Activated naive CD4-positive, alpha-beta T cell treated with anti-CD3 and anti-CD28 coated beads for 36 hours (primary cell): ENCODE results near the gene KRTAP9-4. TPM values are rescaled to one million over a fixed set of nuclear protein-coding genes. Genes with fewer than 3 reads are reported as not detected.
"Not testable (repeated sequence)": the region's sequence is repeated elsewhere in the genome, so short reads cannot be mapped to it uniquely, and the experiment has no call there.

Experiments
- CTCF ChIA-PET: fragments of 350-600 bp; sonication (Branson Sonifier 250); formaldehyde crosslinking; loops from one replicate; lab custom pipeline; 2021; ENCODE audit warnings: antibody characterized with exemption; lab: Charles Lee
- DNase-seq: peaks from one replicate; pipeline ENCODE4 v3.0.0-alpha.2; 2020
- H3K27ac Mint-ChIP-seq: one replicate; pipeline ENCODE4 v1.8.0; 2021; ENCODE audit warnings: mild to moderate bottlenecking, mixed read lengths
- H3K27me3 Mint-ChIP-seq: one replicate; pipeline ENCODE4 v1.8.0; 2021; ENCODE audit warnings: low read depth, mixed read lengths
- H3K36me3 Mint-ChIP-seq: one replicate; pipeline ENCODE4 v1.8.0; 2021; ENCODE audit warnings: low read depth, mixed read lengths
- H3K4me1 Mint-ChIP-seq: one replicate; pipeline ENCODE4 v1.8.0; 2021; ENCODE audit warnings: low read depth, mixed read lengths
- H3K4me3 Mint-ChIP-seq: one replicate; pipeline ENCODE4 v1.8.0; 2021; ENCODE audit warnings: mild to moderate bottlenecking, moderate library complexity, mixed read lengths
- H3K9me3 Mint-ChIP-seq: one replicate; pipeline ENCODE4 v1.8.0; 2021; ENCODE audit warnings: mixed read lengths
- intact Hi-C: fragments of 100-400 bp; cut with micrococcal nuclease; formaldehyde crosslinking; loops from one replicate; pipeline ENCODE4 v1.15.1; 2023
- total RNA-seq, 2 experiments: library from RNA; stranded (reverse); gene quantifications; one replicate each; pipeline ENCODE4 v1.2.3, GENCODE V29; 2021

The KRTAP9-4 gene, protein sequence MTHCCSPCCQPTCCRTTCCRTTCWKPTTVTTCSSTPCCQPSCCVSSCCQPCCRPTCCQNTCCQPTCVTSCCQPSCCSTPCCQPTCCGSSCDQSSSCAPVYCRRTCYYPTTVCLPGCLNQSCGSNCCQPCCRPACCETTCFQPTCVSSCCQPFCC
- total RNA-seq, result not detected

- CTCF ChIA-PET, H3K4me1 Mint-ChIP-seq, H3K27me3 Mint-ChIP-seq, intact Hi-C loops, DNase-seq, H3K36me3 Mint-ChIP-seq, H3K9me3 Mint-ChIP-seq, H3K4me3 Mint-ChIP-seq, H3K27ac Mint-ChIP-seq: not testable (repeated sequence)
Measured at GRCh38 chr17:41249637-41250240, at the start of gene KRTAP9-4. TSS of gene KRTAP9-4 (plus strand) at chr17:41249687. CDS start at chr17:41249721, 34 bp downstream.

DNA sequence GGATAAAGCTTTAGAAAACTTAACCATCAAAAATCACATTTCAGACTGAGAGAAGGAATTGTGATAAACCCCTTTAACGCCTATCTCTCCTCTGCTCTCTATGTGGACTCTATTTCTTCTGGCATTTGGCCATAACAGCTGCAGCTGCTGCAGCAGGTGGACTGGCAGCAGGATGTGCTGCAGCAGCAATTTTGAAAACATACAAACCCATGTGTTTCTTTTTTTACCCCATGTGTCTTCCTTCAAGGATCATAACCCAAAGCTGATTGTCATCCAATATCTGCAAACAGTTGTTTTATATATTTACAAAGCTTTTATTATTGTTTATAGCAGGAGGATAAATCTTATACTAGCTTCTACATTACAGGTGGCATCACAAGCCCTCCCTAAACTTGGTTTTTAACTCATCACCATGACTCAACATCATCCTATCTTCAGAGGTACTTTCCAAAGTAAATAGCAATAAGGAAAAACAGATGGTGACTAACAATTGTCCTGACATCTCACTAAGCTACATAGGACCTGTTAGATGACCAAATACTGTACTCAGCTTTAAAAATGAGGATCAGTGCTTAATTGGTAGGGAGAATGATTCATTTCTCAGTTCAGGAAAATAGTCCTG lies 37.5 kb upstream of the KRTAP9-4 start:
- H3K4me1 Mint-ChIP-seq, result peaks cover 2% of the 10 kb centered on the region
- no peak overlapping the region for H3K4me3 Mint-ChIP-seq
- DNase-seq, result no peak
- H3K36me3 Mint-ChIP-seq, result no peaks in the 10 kb centered on the region
- no peak overlapping the region for H3K27ac Mint-ChIP-seq
- intact Hi-C loops, result no loop called here
- H3K9me3 Mint-ChIP-seq, result no peaks in the 10 kb centered on the region
- CTCF ChIA-PET, result interaction anchor here (0.6 kb wide), 2 partner anchors 79 to 489 kb away, joined by 3 to 4 read pairs; no protein-coding TSS in a partner anchor
- H3K27me3 Mint-ChIP-seq, result no peaks in the 10 kb centered on the region

- Mint-ChIP-seq H3K27me3 (no peaks in the 10 kb centered on the region), H3K4me3 (no peak overlapping the region), H3K4me1 (peaks cover 2% of the 10 kb centered on the region), H3K9me3 (no peaks in the 10 kb centered on the region), H3K27ac (no peak overlapping the region), H3K36me3 (no peaks in the 10 kb centered on the region)
- CTCF ChIA-PET, result interaction anchor here (0.6 kb wide), 1 partner anchor 490 kb away, joined by 3 read pairs; no protein-coding TSS in a partner anchor
- no peak for DNase-seq
- intact Hi-C loops, result no loop called here
Measured at GRCh38 chr17:41212524-41213169, 36.8 kb upstream of the KRTAP9-4 start.

- H3K36me3 Mint-ChIP-seq, result peaks cover 1% of the 10 kb centered on the region
- H3K4me1 Mint-ChIP-seq, result peaks cover 2% of the 10 kb centered on the region
- H3K4me3 Mint-ChIP-seq, result no peak overlapping the region
- H3K27me3 Mint-ChIP-seq, result no peaks in the 10 kb centered on the region
- intact Hi-C loops, result no loop called here
- no peak overlapping the region for H3K27ac Mint-ChIP-seq
- no peak for DNase-seq
- CTCF ChIA-PET, result no interaction called here
- H3K9me3 Mint-ChIP-seq, result peaks cover 5% of the 10 kb centered on the region
Measured at GRCh38 chr17:41215681-41216080, 33.8 kb upstream of the KRTAP9-4 start.

DNA sequence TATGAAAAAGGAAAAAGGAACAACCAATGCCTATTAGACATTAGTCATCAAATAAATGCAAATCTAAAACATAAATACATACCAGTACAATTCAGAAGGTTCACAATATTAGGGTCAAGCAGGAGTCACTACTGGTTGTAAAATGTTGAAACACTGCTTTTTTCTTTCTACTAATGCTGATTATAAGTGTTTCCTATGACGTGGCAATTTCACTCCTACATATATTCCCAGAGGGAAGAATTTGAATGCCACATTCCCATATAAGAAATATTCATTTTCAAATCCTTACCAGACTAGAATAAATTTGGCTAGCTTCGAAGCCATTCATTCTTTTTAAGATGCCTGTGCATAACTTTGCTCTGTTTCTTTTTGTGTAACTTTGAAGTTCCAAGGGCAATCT lies 25.7 kb upstream of the KRTAP9-4 start:
- intact Hi-C loops, result no loop called here
- Mint-ChIP-seq H3K27ac (no peak overlapping the region), H3K36me3 (peaks cover 1% of the 10 kb centered on the region), H3K27me3 (no peaks in the 10 kb centered on the region), H3K4me3 (no peak overlapping the region), H3K4me1 (no peaks in the 10 kb centered on the region), H3K9me3 (peaks cover 5% of the 10 kb centered on the region)
- CTCF ChIA-PET, result no interaction called here
- no peak for DNase-seq

DNA sequence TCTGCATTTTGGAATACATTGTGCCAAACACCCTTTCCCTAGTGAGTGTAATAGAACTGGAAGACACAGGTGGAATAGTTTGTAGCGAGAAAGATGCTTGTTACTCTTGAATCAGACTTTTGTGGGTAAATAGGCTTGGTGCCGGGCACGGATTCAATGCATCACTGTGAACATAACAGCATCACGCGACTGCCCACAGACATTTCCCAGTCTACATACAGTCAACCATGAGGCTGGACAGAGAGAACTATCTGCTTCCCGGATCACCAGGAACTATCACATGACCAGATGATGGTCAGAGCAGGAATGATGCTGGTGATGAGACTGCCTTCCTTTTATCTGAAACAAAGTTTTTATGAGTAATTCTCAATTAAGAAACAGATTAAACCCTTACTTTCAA lies 23.4 kb upstream of the KRTAP9-4 start:
- Mint-ChIP-seq H3K9me3 (no peaks in the 10 kb centered on the region), H3K4me1 (no peaks in the 10 kb centered on the region), H3K36me3 (no peaks in the 10 kb centered on the region), H3K27ac (no peak overlapping the region), H3K27me3 (no peaks in the 10 kb centered on the region), H3K4me3 (no peak overlapping the region)
- no peak for DNase-seq
- intact Hi-C loops, result no loop called here
- CTCF ChIA-PET, result no interaction called here

GRCh38 chr17:41226598-41227095 lies 22.8 kb upstream of the KRTAP9-4 start, which contains the start of gene KRTAP9-2:
TSS of gene KRTAP9-2 (plus strand) at chr17:41226648. CDS start at chr17:41226655, 7 bp downstream.
- H3K9me3 Mint-ChIP-seq, H3K27ac Mint-ChIP-seq, intact Hi-C loops, CTCF ChIA-PET, DNase-seq, H3K36me3 Mint-ChIP-seq, H3K4me1 Mint-ChIP-seq, H3K4me3 Mint-ChIP-seq, H3K27me3 Mint-ChIP-seq: not testable (repeated sequence)

GRCh38 chr17:41230094-41230493 lies 19.4 kb upstream of the KRTAP9-4 start:
- Mint-ChIP-seq H3K9me3 (no peaks in the 10 kb centered on the region), H3K4me1 (no peaks in the 10 kb centered on the region), H3K27ac (no peak overlapping the region), H3K4me3 (no peak overlapping the region), H3K27me3 (no peaks in the 10 kb centered on the region), H3K36me3 (no peaks in the 10 kb centered on the region)
- no peak for DNase-seq
- CTCF ChIA-PET, result no interaction called here
- intact Hi-C loops, result no loop called here

- CTCF ChIA-PET, result no interaction called here
- no peaks in the 10 kb centered on the region for H3K9me3 Mint-ChIP-seq
- no peaks in the 10 kb centered on the region for H3K4me1 Mint-ChIP-seq
- DNase-seq, result no peak
- intact Hi-C loops, result no loop called here
- H3K4me3 Mint-ChIP-seq, result no peak overlapping the region
- no peaks in the 10 kb centered on the region for H3K36me3 Mint-ChIP-seq
- H3K27ac Mint-ChIP-seq, result no peak overlapping the region
- H3K27me3 Mint-ChIP-seq, result no peaks in the 10 kb centered on the region
Measured at GRCh38 chr17:41231731-41232130, 17.8 kb upstream of the KRTAP9-4 start.

DNA sequence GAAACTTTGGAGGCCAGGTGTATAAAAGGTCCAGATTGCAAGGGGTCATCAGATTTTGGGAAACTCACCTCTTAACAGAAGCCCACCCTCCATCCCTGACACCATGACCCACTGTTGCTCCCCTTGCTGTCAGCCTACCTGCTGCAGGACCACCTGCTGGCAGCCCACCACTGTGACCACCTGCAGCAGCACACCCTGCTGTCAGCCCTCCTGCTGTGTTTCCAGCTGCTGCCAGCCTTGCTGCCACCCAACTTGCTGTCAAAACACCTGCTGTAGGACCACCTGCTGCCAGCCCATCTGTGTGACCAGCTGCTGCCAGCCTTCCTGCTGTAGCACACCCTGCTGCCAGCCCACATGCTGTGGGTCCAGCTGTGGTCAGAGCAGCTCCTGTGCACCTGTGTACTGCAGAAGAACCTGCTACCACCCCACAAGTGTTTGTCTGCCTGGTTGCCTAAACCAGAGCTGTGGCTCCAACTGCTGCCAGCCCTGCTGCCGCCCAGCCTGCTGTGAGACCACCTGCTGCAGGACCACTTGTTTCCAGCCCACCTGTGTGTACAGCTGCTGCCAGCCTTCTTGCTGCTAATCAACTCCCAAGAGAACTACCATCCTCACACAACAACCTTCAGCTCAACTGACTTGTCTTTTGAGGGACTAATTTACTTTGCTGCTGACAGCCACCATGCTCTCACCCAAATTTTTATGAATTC lies 16.9 kb upstream of the KRTAP9-4 start, which contains the start of gene KRTAP9-3:
TSS of gene KRTAP9-3 (plus strand) at position 51 of the 707 bp plus-strand sequence. CDS start at position 104, 53 bp downstream.
- H3K4me1 Mint-ChIP-seq, H3K27ac Mint-ChIP-seq, H3K4me3 Mint-ChIP-seq, H3K27me3 Mint-ChIP-seq, H3K9me3 Mint-ChIP-seq, H3K36me3 Mint-ChIP-seq, intact Hi-C loops, DNase-seq: not testable (repeated sequence)
- CTCF ChIA-PET, result interaction anchor here (0.6 kb wide), 1 partner anchor 270 kb away, joined by 3 read pairs; no protein-coding TSS in a partner anchor

DNA sequence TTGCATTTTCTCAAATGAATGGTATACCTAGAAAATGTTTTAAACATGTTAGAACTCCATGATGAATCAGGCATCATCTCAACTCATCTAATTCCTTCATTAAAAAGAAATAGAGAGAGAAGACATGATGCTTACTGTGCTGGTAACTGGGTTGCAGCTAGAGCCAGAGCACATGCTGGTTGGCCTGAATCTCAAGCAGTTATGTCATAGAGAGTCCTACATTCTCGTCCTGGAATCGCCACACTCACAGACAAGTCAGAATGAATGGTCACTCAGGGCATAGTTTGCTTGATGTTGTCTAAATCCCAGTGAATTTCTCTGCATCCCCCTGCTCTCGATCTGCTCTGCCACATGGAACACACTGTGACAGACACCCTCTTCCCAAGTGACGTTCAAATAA lies 12.4 kb upstream of the KRTAP9-4 start:
- H3K4me3 Mint-ChIP-seq, H3K36me3 Mint-ChIP-seq, H3K27ac Mint-ChIP-seq, H3K27me3 Mint-ChIP-seq, intact Hi-C loops, CTCF ChIA-PET, H3K4me1 Mint-ChIP-seq, H3K9me3 Mint-ChIP-seq, DNase-seq: not testable (repeated sequence)

DNA sequence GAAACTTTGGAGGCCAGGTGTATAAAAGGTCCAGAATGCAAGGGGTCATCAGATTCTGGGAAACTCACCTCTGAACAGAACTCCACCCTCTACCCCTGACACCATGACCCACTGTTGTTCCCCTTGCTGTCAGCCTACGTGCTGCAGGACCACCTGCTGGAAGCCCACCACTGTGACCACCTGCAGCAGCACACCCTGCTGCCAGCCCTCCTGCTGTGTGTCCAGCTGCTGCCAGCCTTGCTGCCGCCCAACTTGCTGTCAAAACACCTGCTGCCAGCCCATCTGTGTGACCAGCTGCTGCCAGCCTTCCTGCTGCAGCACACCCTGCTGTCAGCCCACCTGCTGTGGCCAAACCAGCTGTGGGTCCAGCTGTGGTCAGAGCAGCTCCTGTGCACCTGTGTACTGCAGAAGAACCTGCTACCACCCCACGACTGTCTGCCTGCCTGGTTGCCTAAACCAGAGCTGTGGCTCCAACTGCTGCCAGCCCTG lies 11.5 kb upstream of the KRTAP9-4 start, which contains the start of gene KRTAP9-8:
TSS of gene KRTAP9-8 (plus strand) at position 51 of the 489 bp plus-strand sequence. CDS start at position 104, 53 bp downstream.
- intact Hi-C loops, H3K4me1 Mint-ChIP-seq, H3K4me3 Mint-ChIP-seq, H3K36me3 Mint-ChIP-seq, H3K9me3 Mint-ChIP-seq, CTCF ChIA-PET, H3K27ac Mint-ChIP-seq, DNase-seq, H3K27me3 Mint-ChIP-seq: not testable (repeated sequence)
